LNCaP clone FGC (cell line): ENCODE data around the gene KCMF1.

Experiments used
- DNase-seq: peaks from one replicate; pipeline ENCODE4 v3.0.0-alpha.2; 2011; ENCODE audit warnings: low read depth
- H3K4me3 ChIP-seq: 2 replicates; pipeline ENCODE4 v1.5.1; 2011; ENCODE audit warnings: mild to moderate bottlenecking, low read depth, low read length, control low read depth
- CTCF ChIP-seq: IDR thresholded peaks from 2 replicates; pipeline ENCODE4 v1.5.1; 2012; ENCODE audit warnings: mild to moderate bottlenecking; ENCODE audit not compliant: control insufficient read depth, insufficient read depth; ENCODE audit errors: extremely low read depth

KCMF1 gene

GRCh38 chr2:84970868-84971509, at the start of gene KCMF1:
KCMF1 (plus strand) TSS chr2:84971161; CDS start chr2:84971452, 291 bp downstream.
- DNase-seq: no peak
- H3K4me3 ChIP-seq: peak within 1 kb of the TSS; percentile 81

DNA sequence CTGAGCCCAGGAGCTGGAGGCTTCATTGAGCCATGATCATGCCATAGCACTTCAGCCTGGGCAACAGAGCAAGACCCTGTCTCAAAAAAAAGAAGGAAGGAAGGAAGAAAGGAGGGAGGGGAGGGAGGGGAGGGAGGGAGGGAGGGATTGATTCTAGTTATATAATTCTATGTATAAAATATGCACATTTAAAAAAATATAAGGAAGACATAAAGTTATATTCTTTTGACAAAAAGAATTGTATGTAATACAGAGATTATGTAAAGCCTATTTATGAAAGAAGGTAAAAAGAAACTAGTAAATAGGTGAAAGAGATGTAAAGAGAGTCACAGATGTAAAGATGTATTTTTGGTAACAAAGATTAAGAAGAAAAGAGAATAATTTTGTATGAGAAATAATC, 48.0 kb upstream of the KCMF1 start:
- no peak for TF ChIP-seq CTCF
- no peak for DNase-seq
- H3K4me3 ChIP-seq: no peak overlapping the region

More at GRCh38 chr2:84970868-84971509, at the start of gene KCMF1:
- TF ChIP-seq CTCF: no peak

DNA sequence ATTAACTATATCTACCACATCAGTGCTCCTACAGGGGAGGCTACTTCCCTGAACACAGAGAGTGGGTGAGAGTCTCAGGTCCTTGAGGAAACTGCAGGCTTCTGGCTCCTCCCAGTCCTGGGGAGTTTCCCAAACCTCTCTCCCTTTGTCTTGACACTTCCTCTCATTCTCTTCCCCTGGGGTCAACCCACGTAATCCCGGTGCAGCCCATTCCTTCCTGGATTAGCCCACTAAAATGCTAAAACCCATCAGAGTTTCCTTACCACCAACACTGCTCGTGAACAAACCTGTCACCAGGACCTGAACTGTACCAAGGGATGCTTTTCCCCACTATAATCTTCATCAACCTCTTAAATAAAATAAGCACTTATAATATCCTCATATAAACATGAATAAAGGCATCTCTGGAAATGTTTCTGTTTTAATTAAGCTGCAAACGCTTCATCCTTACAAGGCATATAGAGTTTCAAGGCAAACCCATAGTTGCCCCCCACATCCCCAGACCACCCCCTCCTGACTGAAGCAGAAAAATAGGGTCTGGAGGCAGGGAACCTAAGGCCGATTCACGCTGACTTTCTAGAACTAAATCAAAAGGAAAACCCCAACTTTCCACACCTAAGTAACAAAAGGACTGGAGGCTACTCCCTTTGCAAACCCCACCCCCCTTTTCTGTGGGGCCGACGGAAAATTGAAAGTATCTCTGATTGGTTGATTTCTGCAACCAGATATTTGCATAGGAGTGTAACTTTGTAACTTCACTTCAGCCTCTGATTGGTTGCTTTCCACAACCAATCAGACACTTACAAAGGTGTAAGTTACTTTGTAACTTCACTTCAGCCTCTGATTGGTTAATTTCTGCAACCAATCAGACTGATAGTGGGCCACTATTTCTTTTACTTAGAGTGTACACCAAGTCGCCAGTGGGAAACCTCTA, 46.5 kb upstream of the KCMF1 start:
- TF ChIP-seq CTCF: no peak
- no peak for DNase-seq
- H3K4me3 ChIP-seq: no peak overlapping the region

- no peak for TF ChIP-seq CTCF
Measured at GRCh38 chr2:84925336-84925723, 45.6 kb upstream of the KCMF1 start.

DNA sequence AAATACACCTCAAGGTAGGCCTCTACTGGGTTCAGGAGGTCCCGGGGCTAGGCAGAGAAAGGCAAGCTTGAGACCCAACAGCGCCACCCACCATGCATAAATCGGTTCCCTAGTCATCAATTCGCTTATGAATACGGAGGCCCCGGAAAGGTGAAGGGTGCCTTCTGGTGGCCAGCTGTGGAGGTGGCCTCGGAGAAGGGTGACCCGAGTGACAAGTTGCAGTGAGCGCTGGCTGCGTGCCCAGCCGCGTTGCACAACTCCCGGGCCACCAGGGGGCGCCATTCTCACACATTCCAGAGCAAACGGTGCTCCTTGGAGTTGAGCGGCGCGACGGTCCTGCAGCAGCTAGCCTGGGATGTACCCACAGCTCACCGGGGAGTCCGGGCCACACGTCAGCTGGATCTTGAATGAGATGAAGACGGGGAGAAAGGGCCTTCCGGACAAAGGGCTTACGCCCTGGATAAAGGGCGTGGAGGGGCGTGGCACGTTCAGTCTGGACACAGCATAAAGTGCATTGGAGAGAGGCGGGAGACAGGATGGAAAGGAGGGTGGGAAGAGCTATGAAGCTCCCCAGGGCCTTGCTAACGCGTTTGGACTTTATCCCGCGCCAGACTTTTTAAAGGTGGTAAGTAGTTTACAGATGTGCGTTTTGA, 45.1 kb upstream of the KCMF1 start:
- peak; percentile 87 for DNase-seq
- TF ChIP-seq CTCF: peak; percentile 86
- H3K4me3 ChIP-seq: no peak overlapping the region

More at GRCh38 chr2:84925336-84925723, 45.6 kb upstream of the KCMF1 start:
- H3K4me3 ChIP-seq: no peak overlapping the region
- no peak for DNase-seq

GRCh38 chr2:84927275-84927627, 43.7 kb upstream of the KCMF1 start:
- DNase-seq: no peak
- no peak overlapping the region; the same call in 1 of the 2 replicates for H3K4me3 ChIP-seq
- TF ChIP-seq CTCF: no peak
